Measurements from ENCODE around the gene HELB.

DNA sequence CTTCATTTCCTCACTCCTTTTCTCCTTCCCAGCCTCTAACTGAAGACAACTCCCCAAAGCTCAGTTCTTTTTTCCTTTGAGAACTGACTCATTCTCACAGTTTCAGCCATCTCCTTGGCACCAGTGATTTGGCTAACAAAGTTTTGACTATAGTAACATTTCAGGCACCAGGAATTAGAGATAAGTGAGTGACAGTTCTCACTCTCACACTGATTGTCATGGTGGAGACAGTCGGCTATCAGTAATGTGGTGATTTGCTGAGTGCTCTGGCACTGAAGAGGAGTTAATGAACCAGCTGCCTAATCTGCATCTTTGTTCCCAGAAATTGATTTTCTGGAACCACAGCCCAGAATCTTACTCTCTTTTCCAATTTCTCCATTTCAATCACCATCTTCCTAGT, 29.5 kb downstream of the HELB start:
- no peak for TF ChIP-seq CTCF (IDR thresholded peaks at IDR 0.05)
- TF ChIP-seq ZFX (IDR thresholded peaks at IDR 0.05; ENCODE audit: borderline replicate concordance) = no peak
